ENCODE measurements around the gene MYH7B. TPM values are rescaled to one million over a fixed set of nuclear protein-coding genes. Genes with fewer than 3 reads are reported as not detected.

Gene MYH7B
- total RNA-seq, 1 experiment from 2014 or later, result 0.05 TPM

- no peak for DNase-seq (ENCODE audit: extremely low read depth, low read depth)
Observed at GRCh38 chr20:34971561-34972235, 16.0 kb downstream of the MYH7B start.

GRCh38 chr20:34974246-34974645, 18.6 kb downstream of the MYH7B start:
- no peak for DNase-seq (ENCODE audit: extremely low read depth, low read depth)

- DNase-seq (ENCODE audit: extremely low read depth, low read depth), result no peak
Observed at GRCh38 chr20:34976286-34976685, 20.6 kb downstream of the MYH7B start.

- no peak for DNase-seq (ENCODE audit: extremely low read depth, low read depth)
Observed at GRCh38 chr20:34977365-34978091, 21.9 kb downstream of the MYH7B start.

GRCh38 chr20:34978092-34978744, 22.6 kb downstream of the MYH7B start:
- DNase-seq (ENCODE audit: extremely low read depth, low read depth), result no peak

GRCh38 chr20:34979366-34980153, 23.9 kb downstream of the MYH7B start:
- DNase-seq (ENCODE audit: extremely low read depth, low read depth), result no peak

GRCh38 chr20:34980543-34981233, 25.0 kb downstream of the MYH7B start:
- no peak for DNase-seq (ENCODE audit: extremely low read depth, low read depth)

GRCh38 chr20:34982270-34983088, 26.8 kb downstream of the MYH7B start:
- no peak for DNase-seq (ENCODE audit: extremely low read depth, low read depth)

- no peak for DNase-seq (ENCODE audit: extremely low read depth, low read depth)
Observed at GRCh38 chr20:34983089-34983820, 27.6 kb downstream of the MYH7B start.

GRCh38 chr20:34983995-34984735, 28.5 kb downstream of the MYH7B start:
- no peak for DNase-seq (ENCODE audit: extremely low read depth, low read depth)

- DNase-seq (ENCODE audit: extremely low read depth, low read depth), result no peak
Observed at GRCh38 chr20:34984756-34985261, 29.1 kb downstream of the MYH7B start.

GRCh38 chr20:34985461-34986310, 30.0 kb downstream of the MYH7B start:
- DNase-seq (ENCODE audit: extremely low read depth, low read depth), result no peak

GRCh38 chr20:34986311-34987287, 30.9 kb downstream of the MYH7B start:
- DNase-seq (ENCODE audit: extremely low read depth, low read depth), result no peak

- no peak for DNase-seq (ENCODE audit: extremely low read depth, low read depth)
Observed at GRCh38 chr20:34987288-34988190, 31.9 kb downstream of the MYH7B start.

- DNase-seq (ENCODE audit: extremely low read depth, low read depth), result no peak
Observed at GRCh38 chr20:34988191-34988540, 32.5 kb downstream of the MYH7B start.

All from NCI-H460 (cell line).